HepG2 (cell line): ENCODE data around the gene CA11. TPM values are rescaled to one million over a fixed set of nuclear protein-coding genes. Genes with fewer than 3 reads are reported as not detected.

ENCODE experiments used
- ARNTL ChIP-seq: sonication (generic); formaldehyde crosslinking; IDR thresholded peaks from 2 replicates; pipeline ENCODE4 v1.4.0; 2020; ENCODE audit warnings: mild to moderate bottlenecking, missing genetic modification reagents
- CREM ChIP-seq, 2 experiments: sonication (generic) in 1 of 2; formaldehyde crosslinking in 1 of 2; IDR thresholded peaks; 2 replicates each; pipeline versions ENCODE4 v1.4.0 to v1.6.1; 2016 to 2020; ENCODE audit warnings: antibody characterized with exemption in 1 of 2, mild to moderate bottlenecking in 1 of 2, missing genetic modification reagents in 1 of 2
- EHMT2 ChIP-seq: fragments of 200-600 bp; sonication (generic); IDR thresholded peaks from 2 replicates; pipeline ENCODE4 v1.7.0; 2017; ENCODE audit warnings: antibody characterized with exemption, low read depth, low read length, borderline replicate concordance
- ETV6 ChIP-seq: sonication (generic); formaldehyde crosslinking; conservative IDR thresholded peaks from 2 replicates; pipeline ENCODE4 v1.4.0; 2020; ENCODE audit warnings: missing genetic modification reagents
- FOXA1 ChIP-seq, 2 experiments: fragments of 450-650 bp in 1 of 2; sonication (generic) in 1 of 2; formaldehyde crosslinking in 1 of 2; IDR thresholded peaks; 2 replicates each; pipeline versions ENCODE4 v1.4.0 to v1.6.1; 2016 to 2020; ENCODE audit warnings: missing genetic modification reagents in 1 of 2
- FOXM1 ChIP-seq: sonication (generic); formaldehyde crosslinking; IDR thresholded peaks from 2 replicates; pipeline ENCODE4 v1.5.0; 2020; ENCODE audit warnings: missing genetic modification reagents
- HCFC1 ChIP-seq: fragments of 150-350 bp; IDR thresholded peaks from 2 replicates; pipeline ENCODE4 v1.6.1; 2014; ENCODE audit warnings: low read depth, low read length
- HDAC1 ChIP-seq: sonication (generic); formaldehyde crosslinking; IDR thresholded peaks from 2 replicates; pipeline ENCODE4 v1.5.1; 2020; ENCODE audit warnings: mild to moderate bottlenecking, missing genetic modification reagents
- KDM5A ChIP-seq: fragments of 200-600 bp; sonication (generic); IDR thresholded peaks from 2 replicates; pipeline ENCODE4 v1.7.0; 2018; ENCODE audit warnings: antibody characterized with exemption, mild to moderate bottlenecking, low read length, borderline replicate concordance
- KDM5B ChIP-seq: sonication (generic); formaldehyde crosslinking; IDR thresholded peaks from 2 replicates; pipeline ENCODE4 v1.4.0; 2020; ENCODE audit warnings: missing genetic modification reagents, mild to moderate bottlenecking, borderline replicate concordance
- KDM6A ChIP-seq: IDR thresholded peaks from 2 replicates; pipeline ENCODE4 v1.6.1; 2016; ENCODE audit warnings: low read depth
- KLF9 ChIP-seq: IDR thresholded peaks from 2 replicates; pipeline ENCODE4 v1.6.1; 2016; ENCODE audit warnings: low read depth
- TGIF2 ChIP-seq: IDR thresholded peaks from 2 replicates; pipeline ENCODE4 v1.6.1; 2016; ENCODE audit warnings: control low read depth, missing compliant biosample characterization
- TMF1 ChIP-seq: sonication (generic); formaldehyde crosslinking; IDR thresholded peaks from 2 replicates; pipeline ENCODE4 v1.8.1; 2022; ENCODE audit warnings: low read depth, missing genetic modification reagents
- ZNF354B ChIP-seq: sonication (generic); formaldehyde crosslinking; IDR thresholded peaks from 2 replicates; pipeline ENCODE4 v1.8.0; 2022; ENCODE audit warnings: mild to moderate bottlenecking, missing genetic modification reagents
- ZNF547 ChIP-seq: sonication (generic); formaldehyde crosslinking; IDR thresholded peaks from 2 replicates; pipeline ENCODE4 v1.5.1; 2020; ENCODE audit warnings: mild to moderate bottlenecking, missing genetic modification reagents
- ZNF713 ChIP-seq: sonication (generic); formaldehyde crosslinking; IDR thresholded peaks from 2 replicates; pipeline ENCODE4 v1.4.0; 2020; ENCODE audit warnings: mild to moderate bottlenecking, missing genetic modification reagents
- ZNF75D ChIP-seq: sonication (generic); formaldehyde crosslinking; IDR thresholded peaks from 2 replicates; pipeline ENCODE4 v1.8.1; 2023; ENCODE audit warnings: missing genetic modification reagents, mild to moderate bottlenecking, borderline replicate concordance
- ZSCAN30 ChIP-seq: sonication (generic); formaldehyde crosslinking; IDR thresholded peaks from 2 replicates; pipeline ENCODE4 v1.5.0; 2020; ENCODE audit warnings: mild to moderate bottlenecking, missing genetic modification reagents
- polyA plus RNA-seq, 8 experiments: library from polyadenylated mRNA; depleted of rRNA in 3 of 8; stranded (reverse) in 7 of 8; unstranded in 1 of 8; fragments of >200 nt; fragmentation: Illumina TruSeq in 4 of 8; extraction: Trizol in 4 of 8; gene quantifications; 2 replicates each; pipeline versions ENCODE4 v1.2.1 to v1.2.3, GENCODE V29; 2011 to 2016; ENCODE audit warnings: low read depth in 4 of 8, missing spikeins in 1 of 8, mixed read lengths in 1 of 8; ENCODE audit not compliant: insufficient read depth in 1 of 8
- total RNA-seq, 5 experiments: library from RNA; depleted of rRNA; stranded (reverse); fragments of >200 nt; fragmentation: Illumina TruSeq; extraction: Trizol; gene quantifications; 2 replicates each; pipeline ENCODE4 v1.2.3, GENCODE V29; 2016; ENCODE audit warnings: low read depth in 1 of 5
- TF ChIP-seq, protein P1 (sequence below): sonication (generic); formaldehyde crosslinking; IDR thresholded peaks from 2 replicates; pipeline ENCODE4 v1.9.0; 2022; ENCODE audit warnings: missing genetic modification reagents, mild to moderate bottlenecking, borderline replicate concordance
- TF ChIP-seq, protein P2 (sequence below): sonication (generic); formaldehyde crosslinking; IDR thresholded peaks from 2 replicates; pipeline ENCODE4 v1.4.0; 2020; ENCODE audit warnings: mild to moderate bottlenecking, missing genetic modification reagents

Gene CA11
- total and polyA plus RNA-seq, 2 of the 13 experiments (the other 11 are each of a cell fraction or from before 2014, with no cell fraction given) = 0.41 to 0.58 TPM

DNA sequence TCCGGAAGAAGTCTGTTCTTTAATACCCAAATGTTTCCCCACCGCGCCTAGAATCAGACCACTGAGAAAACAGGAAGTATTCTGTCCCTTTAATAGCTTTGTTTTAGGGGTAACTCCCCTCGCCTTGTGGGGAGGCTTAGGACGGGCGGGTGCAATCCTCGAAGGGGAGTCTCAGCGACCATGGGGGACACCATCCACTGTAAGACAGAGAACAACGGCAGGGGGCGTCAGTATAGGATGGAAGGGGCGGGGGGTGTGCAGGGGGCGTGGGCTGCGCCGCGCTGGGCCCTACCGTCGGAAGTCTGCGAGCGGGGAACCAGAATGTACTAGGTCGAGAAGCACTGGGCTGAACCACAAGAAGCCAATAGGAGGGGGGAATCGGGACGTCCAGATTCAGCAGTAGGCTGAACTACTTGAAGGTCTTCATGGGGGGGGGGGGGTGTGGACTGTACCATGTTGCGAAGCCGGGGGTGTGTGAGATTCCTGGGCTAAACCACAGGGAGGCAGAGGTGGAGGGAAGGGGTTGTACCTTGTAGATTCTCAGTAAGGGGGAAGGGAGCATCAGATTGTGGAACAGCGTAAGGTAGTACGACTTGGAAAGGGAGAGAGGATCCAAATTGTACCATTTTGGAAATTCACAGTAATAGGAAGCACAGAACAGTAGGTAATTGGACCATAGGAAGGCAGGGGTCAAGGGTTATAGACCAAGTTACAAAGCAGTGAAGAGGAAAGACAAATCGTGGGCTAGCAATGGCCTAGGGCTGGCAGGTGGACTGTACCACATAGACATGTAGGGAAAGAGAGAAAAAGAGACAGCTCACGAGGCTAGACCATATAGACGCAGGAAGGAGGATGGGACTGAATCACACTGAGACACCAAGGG, 7.8 kb downstream of the CA11 start (continued):
- TF ChIP-seq FOXA1 (IDR thresholded peaks at IDR 0.05) (no peak), FOXA1 (CRISPR knock-in tag; IDR thresholded peaks at IDR 0.05) (no peak), HCFC1 (no peak), ZNF354B (no peak), EHMT2 (no peak), KDM5A (no peak), ARNTL (CRISPR knock-in tag) (peak; percentile 88; the same call in 1 of the 2 replicates), ZNF547 (CRISPR knock-in tag) (no peak), CREM (IDR thresholded peaks at IDR 0.05) (no peak), CREM (CRISPR knock-in tag; IDR thresholded peaks at IDR 0.05) (no peak), TMF1 (CRISPR knock-in tag) (no peak), ETV6 (no peak), TGIF2 (CRISPR knock-in tag) (peak; percentile 33; the same call in 1 of the 2 replicates), ZNF75D (CRISPR knock-in tag) (no peak), KDM6A (CRISPR knock-in tag) (no peak), ZSCAN30 (CRISPR knock-in tag) (no peak), ZNF713 (CRISPR knock-in tag) (no peak), KDM5B (no peak), HDAC1 (CRISPR knock-in tag) (no peak), FOXM1 (CRISPR knock-in tag) (no peak), KLF9 (CRISPR knock-in tag) (no peak)
- TF ChIP-seq, protein P1, sequence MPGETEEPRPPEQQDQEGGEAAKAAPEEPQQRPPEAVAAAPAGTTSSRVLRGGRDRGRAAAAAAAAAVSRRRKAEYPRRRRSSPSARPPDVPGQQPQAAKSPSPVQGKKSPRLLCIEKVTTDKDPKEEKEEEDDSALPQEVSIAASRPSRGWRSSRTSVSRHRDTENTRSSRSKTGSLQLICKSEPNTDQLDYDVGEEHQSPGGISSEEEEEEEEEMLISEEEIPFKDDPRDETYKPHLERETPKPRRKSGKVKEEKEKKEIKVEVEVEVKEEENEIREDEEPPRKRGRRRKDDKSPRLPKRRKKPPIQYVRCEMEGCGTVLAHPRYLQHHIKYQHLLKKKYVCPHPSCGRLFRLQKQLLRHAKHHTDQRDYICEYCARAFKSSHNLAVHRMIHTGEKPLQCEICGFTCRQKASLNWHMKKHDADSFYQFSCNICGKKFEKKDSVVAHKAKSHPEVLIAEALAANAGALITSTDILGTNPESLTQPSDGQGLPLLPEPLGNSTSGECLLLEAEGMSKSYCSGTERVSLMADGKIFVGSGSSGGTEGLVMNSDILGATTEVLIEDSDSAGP (CRISPR knock-in tag) = peak; percentile 89
- TF ChIP-seq, protein P2, sequence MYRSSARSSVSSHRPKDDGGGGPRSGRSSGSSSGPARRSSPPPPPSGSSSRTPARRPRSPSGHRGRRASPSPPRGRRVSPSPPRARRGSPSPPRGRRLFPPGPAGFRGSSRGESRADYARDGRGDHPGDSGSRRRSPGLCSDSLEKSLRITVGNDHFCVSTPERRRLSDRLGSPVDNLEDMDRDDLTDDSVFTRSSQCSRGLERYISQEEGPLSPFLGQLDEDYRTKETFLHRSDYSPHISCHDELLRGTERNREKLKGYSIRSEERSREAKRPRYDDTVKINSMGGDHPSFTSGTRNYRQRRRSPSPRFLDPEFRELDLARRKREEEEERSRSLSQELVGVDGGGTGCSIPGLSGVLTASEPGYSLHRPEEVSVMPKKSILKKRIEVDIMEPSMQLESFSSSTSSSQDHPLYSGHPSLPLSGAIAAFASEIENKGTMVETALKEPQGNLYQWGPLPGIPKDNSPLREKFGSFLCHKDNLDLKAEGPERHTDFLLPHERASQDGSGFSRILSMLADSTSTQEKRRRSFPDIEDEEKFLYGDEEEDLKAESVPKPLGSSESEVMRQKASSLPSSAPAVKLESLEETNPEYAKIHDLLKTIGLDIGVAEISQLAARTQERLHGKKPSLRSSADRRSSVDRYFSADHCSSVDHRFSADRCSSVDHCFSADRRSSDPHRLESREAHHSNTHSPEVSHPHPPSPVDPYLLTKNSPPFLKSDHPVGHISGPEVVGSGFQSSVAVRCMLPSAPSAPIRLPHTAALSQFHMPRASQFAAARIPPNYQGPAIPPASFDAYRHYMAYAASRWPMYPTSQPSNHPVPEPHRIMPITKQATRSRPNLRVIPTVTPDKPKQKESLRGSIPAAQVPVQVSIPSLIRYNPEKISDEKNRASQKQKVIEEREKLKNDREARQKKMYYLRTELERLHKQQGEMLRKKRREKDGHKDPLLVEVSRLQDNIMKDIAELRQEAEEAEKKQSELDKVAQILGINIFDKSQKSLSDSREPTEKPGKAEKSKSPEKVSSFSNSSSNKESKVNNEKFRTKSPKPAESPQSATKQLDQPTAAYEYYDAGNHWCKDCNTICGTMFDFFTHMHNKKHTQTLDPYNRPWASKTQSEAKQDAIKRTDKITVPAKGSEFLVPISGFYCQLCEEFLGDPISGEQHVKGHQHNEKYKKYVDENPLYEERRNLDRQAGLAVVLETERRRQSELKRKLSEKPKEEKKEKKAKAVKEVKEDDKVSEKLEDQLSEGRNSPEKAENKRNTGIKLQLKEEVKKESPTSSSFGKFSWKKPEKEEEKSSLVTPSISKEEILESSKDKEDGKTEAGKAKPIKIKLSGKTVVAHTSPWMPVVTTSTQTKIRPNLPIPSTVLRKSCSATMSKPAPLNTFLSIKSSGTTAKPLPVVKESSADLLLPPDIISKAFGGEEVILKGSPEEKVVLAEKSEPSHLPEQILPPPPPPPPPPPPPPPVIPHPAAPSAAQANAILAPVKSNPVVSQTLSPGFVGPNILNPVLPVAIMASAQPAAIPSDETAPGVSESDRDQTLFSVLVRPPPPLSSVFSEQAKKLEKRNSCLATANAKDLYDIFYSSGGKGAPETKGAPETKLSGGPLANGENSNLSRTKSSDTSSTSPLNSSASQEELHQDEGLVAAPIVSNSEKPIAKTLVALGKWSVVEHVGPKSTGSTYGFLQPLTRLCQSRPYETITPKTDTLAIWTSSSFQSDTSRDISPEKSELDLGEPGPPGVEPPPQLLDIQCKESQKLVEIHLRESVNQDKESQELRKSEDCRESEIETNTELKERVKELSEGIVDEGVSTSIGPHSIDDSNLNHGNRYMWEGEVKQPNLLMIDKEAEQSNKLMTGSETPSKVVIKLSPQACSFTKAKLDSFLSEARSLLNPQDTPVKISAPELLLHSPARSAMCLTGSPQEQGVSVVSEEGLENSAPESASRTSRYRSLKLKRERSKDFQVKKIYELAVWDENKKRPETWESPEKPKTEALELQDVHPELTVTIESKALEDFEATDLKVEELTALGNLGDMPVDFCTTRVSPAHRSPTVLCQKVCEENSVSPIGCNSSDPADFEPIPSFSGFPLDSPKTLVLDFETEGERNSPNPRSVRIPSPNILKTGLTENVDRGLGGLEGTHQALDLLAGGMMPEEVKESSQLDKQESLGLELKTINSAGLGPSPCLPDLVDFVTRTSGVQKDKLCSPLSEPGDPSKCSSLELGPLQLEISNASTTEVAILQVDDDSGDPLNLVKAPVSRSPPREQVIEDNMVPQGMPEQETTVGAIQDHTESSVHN (CRISPR knock-in tag) = no peak
